HepG2 (cell line): ENCODE measurements around the gene CUL4A. TPM values are rescaled to one million over a fixed set of nuclear protein-coding genes. Genes with fewer than 3 reads are reported as not detected.

Source experiments
- AFF4 ChIP-seq: sonication (generic); formaldehyde crosslinking; IDR thresholded peaks from 2 replicates; pipeline ENCODE4 v1.4.0; 2020; ENCODE audit warnings: missing genetic modification reagents
- DR1 ChIP-seq: sonication (generic); formaldehyde crosslinking; IDR thresholded peaks from 2 replicates; pipeline ENCODE4 v1.8.0; 2021; ENCODE audit warnings: mild to moderate bottlenecking, missing genetic modification reagents, inconsistent platforms
- ELF1 ChIP-seq: sonication (generic); formaldehyde crosslinking; IDR thresholded peaks from 2 replicates; pipeline ENCODE4 v1.4.0; 2020; ENCODE audit warnings: missing genetic modification reagents
- GABPA ChIP-seq, 2 experiments: IDR thresholded peaks; 2 replicates each; pipeline ENCODE4 v1.6.1; 2011 to 2016; ENCODE audit warnings: low read depth in 2 of 2, low read length in 1 of 2, missing biosample characterization in 1 of 2, missing genetic modification characterization in 1 of 2
- KDM5A ChIP-seq: fragments of 200-600 bp; sonication (generic); IDR thresholded peaks from 2 replicates; pipeline ENCODE4 v1.7.0; 2018; ENCODE audit warnings: antibody characterized with exemption, mild to moderate bottlenecking, low read length, borderline replicate concordance
- KLF15 ChIP-seq: sonication (generic); formaldehyde crosslinking; IDR thresholded peaks from 2 replicates; pipeline ENCODE4 v1.8.1; 2023; ENCODE audit warnings: borderline replicate concordance, mild to moderate bottlenecking, inconsistent platforms, missing genetic modification reagents, mixed read lengths
- MAFK ChIP-seq, 2 experiments: IDR thresholded peaks in 1 of 2; conservative IDR thresholded peaks in 1 of 2; 2 replicates each; pipeline ENCODE4 v1.6.1; 2011; ENCODE audit warnings: improper control_type of control experiment in 2 of 2, low read length in 2 of 2
- MXD3 ChIP-seq: IDR thresholded peaks from 2 replicates; pipeline ENCODE4 v1.6.1; 2016; ENCODE audit warnings: mild to moderate bottlenecking, missing biosample characterization, missing genetic modification reagents
- NFRKB ChIP-seq: fragments of 450-650 bp; IDR thresholded peaks from 2 replicates; pipeline ENCODE4 v1.6.1; 2017
- RARG ChIP-seq: sonication (generic); formaldehyde crosslinking; IDR thresholded peaks from 2 replicates; pipeline ENCODE4 v1.4.0; 2020; ENCODE audit warnings: low read depth, mild to moderate bottlenecking, missing genetic modification reagents
- SOX13 ChIP-seq, 3 experiments: fragments of 450-650 bp in 1 of 3; sonication (generic) in 1 of 3; formaldehyde crosslinking in 1 of 3; IDR thresholded peaks in 2 of 3; conservative IDR thresholded peaks in 1 of 3; 2 replicates each; pipeline versions ENCODE4 v1.5.0 to v1.6.1; 2016 to 2020; ENCODE audit warnings: antibody characterized with exemption in 1 of 3, mild to moderate bottlenecking in 1 of 3, missing compliant biosample characterization in 1 of 3, missing genetic modification reagents in 1 of 3, moderate library complexity in 1 of 3
- ZNF138 ChIP-seq: sonication (generic); formaldehyde crosslinking; IDR thresholded peaks from 2 replicates; pipeline ENCODE4 v1.5.0; 2020; ENCODE audit warnings: mild to moderate bottlenecking, low read depth, missing genetic modification reagents
- ZNF20 ChIP-seq: sonication (generic); formaldehyde crosslinking; IDR thresholded peaks from 2 replicates; pipeline ENCODE4 v1.4.0; 2020; ENCODE audit warnings: mild to moderate bottlenecking, moderate library complexity, missing genetic modification reagents
- ZNF317 ChIP-seq: sonication (generic); formaldehyde crosslinking; IDR thresholded peaks from 2 replicates; pipeline ENCODE4 v1.5.0; 2020; ENCODE audit warnings: mild to moderate bottlenecking, missing genetic modification reagents
- ZNF446 ChIP-seq: sonication (generic); formaldehyde crosslinking; IDR thresholded peaks from 2 replicates; pipeline ENCODE4 v1.5.0; 2020; ENCODE audit warnings: mild to moderate bottlenecking, missing genetic modification reagents
- ZNF460 ChIP-seq: sonication (generic); formaldehyde crosslinking; IDR thresholded peaks from 2 replicates; pipeline ENCODE4 v1.5.1; 2020; ENCODE audit warnings: missing genetic modification reagents, mild to moderate bottlenecking, borderline replicate concordance
- ZNF530 ChIP-seq: sonication (generic); formaldehyde crosslinking; IDR thresholded peaks from 2 replicates; pipeline ENCODE4 v1.5.0; 2020; ENCODE audit warnings: low read depth, mild to moderate bottlenecking, missing genetic modification reagents
- ZNF772 ChIP-seq: sonication (generic); formaldehyde crosslinking; IDR thresholded peaks from 2 replicates; pipeline ENCODE4 v1.5.0; 2020; ENCODE audit warnings: mild to moderate bottlenecking, missing genetic modification reagents
- polyA plus RNA-seq, 8 experiments: library from polyadenylated mRNA; depleted of rRNA in 3 of 8; stranded (reverse) in 7 of 8; unstranded in 1 of 8; fragments of >200 nt; fragmentation: Illumina TruSeq in 4 of 8; extraction: Trizol in 4 of 8; gene quantifications; 2 replicates each; pipeline versions ENCODE4 v1.2.1 to v1.2.3, GENCODE V29; 2011 to 2016; ENCODE audit warnings: low read depth in 4 of 8, missing spikeins in 1 of 8, mixed read lengths in 1 of 8; ENCODE audit not compliant: insufficient read depth in 1 of 8
- total RNA-seq, 5 experiments: library from RNA; depleted of rRNA; stranded (reverse); fragments of >200 nt; fragmentation: Illumina TruSeq; extraction: Trizol; gene quantifications; 2 replicates each; pipeline ENCODE4 v1.2.3, GENCODE V29; 2016; ENCODE audit warnings: low read depth in 1 of 5

CUL4A gene
- total and polyA plus RNA-seq, 2 of the 13 experiments (the other 11 are each of a cell fraction or from before 2014, with no cell fraction given) = 51.2 to 75.3 TPM

GRCh38 chr13:113208421-113209335, 735 bp upstream of the CUL4A start, which contains the start of gene PCID2 (continued):
- TF ChIP-seq MXD3 = peak; percentile 90
- peak; percentile 97 for TF ChIP-seq KDM5A
- no peak for TF ChIP-seq ZNF138
- no peak for TF ChIP-seq SOX13 (IDR thresholded peaks at IDR 0.05)
- peak in 1 of 2 experiments; percentile 67; a peak in 2 of 4 replicates for TF ChIP-seq SOX13 (CRISPR knock-in tag; conservative IDR thresholded peaks at IDR 0.05 in 1 of 2, IDR thresholded peaks at IDR 0.05 in 1 of 2)
- no peak; the same call in 1 of the 2 replicates for TF ChIP-seq AFF4
- TF ChIP-seq RARG (CRISPR knock-in tag) = no peak
- no peak for TF ChIP-seq NFRKB
- 0 out of 2 replicates have a peak, but pooled peaks have one; percentile 81 for TF ChIP-seq ZNF20 (CRISPR knock-in tag)
- TF ChIP-seq ZNF460 (CRISPR knock-in tag) = 0 out of 2 replicates have a peak, but pooled peaks have one; percentile 60
- peak; percentile 73; the same call in 1 of the 2 replicates for TF ChIP-seq ELF1 (CRISPR knock-in tag)
- peak; percentile 48; the same call in 1 of the 2 replicates for TF ChIP-seq DR1 (CRISPR knock-in tag)
- TF ChIP-seq ZNF317 (CRISPR knock-in tag) = peak; percentile 42; the same call in 1 of the 2 replicates
- TF ChIP-seq MAFK (conservative IDR thresholded peaks at IDR 0.05 in 1 of 2, IDR thresholded peaks at IDR 0.05 in 1 of 2; ENCODE audit: low read length in 2 of 2) = 0 out of 4 replicates have a peak, but pooled peaks of 1 of the 2 experiments have one; percentile 15
- TF ChIP-seq ZNF530 (CRISPR knock-in tag) = no peak
- peak; percentile 78; the same call in 1 of the 2 replicates for TF ChIP-seq ZNF772 (CRISPR knock-in tag)
- peak; percentile 74 for TF ChIP-seq KLF15 (CRISPR knock-in tag)
- TF ChIP-seq ZNF446 (CRISPR knock-in tag) = peak; percentile 29; the same call in 1 of the 2 replicates
- no peak for TF ChIP-seq GABPA (IDR thresholded peaks at IDR 0.05; ENCODE audit: low read depth, low read length)
- TF ChIP-seq GABPA (CRISPR knock-in tag; IDR thresholded peaks at IDR 0.05; ENCODE audit: low read depth) = peak; percentile 92
